ENCODE data around the gene C16orf90.

DNA sequence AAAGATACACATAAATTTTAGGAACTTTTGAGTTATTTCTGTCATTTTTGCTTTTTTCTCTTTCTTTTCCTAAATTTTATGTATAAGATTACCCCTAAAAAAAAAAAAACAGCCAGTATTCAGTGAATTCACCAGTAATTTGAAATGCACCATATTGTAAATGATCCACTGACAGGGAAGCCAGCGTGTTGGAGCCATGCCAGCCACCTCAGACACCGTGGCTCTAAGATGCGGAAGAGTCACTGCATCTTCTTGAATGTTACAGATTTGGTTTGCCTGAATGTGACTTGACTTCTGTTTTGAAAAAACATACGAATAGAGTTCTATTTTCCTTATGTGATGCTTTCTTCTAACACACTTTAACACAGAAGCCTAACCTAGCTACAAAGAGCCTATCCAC is 42.9 kb upstream of the C16orf90 start:
- TF ChIP-seq, protein P1, sequence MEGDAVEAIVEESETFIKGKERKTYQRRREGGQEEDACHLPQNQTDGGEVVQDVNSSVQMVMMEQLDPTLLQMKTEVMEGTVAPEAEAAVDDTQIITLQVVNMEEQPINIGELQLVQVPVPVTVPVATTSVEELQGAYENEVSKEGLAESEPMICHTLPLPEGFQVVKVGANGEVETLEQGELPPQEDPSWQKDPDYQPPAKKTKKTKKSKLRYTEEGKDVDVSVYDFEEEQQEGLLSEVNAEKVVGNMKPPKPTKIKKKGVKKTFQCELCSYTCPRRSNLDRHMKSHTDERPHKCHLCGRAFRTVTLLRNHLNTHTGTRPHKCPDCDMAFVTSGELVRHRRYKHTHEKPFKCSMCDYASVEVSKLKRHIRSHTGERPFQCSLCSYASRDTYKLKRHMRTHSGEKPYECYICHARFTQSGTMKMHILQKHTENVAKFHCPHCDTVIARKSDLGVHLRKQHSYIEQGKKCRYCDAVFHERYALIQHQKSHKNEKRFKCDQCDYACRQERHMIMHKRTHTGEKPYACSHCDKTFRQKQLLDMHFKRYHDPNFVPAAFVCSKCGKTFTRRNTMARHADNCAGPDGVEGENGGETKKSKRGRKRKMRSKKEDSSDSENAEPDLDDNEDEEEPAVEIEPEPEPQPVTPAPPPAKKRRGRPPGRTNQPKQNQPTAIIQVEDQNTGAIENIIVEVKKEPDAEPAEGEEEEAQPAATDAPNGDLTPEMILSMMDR (conservative IDR thresholded peaks at IDR 0.05; ENCODE audit: low read length), result no peak
- no peak for TF ChIP-seq EZH2phosphoT487 (IDR thresholded peaks at IDR 0.05; ENCODE audit: borderline replicate concordance, low read depth, low read length)

Measured in OCI-LY7 (cell line).